GM10266 (cell line): ENCODE data around the gene ZNF485.
"Not testable (repeated sequence)": the region's sequence is repeated elsewhere in the genome, so short reads cannot be mapped to it uniquely, and the experiment has no call there.

ENCODE experiments used
- DNase-seq: peaks from one replicate; pipeline ENCODE4 v3.0.0; 2012; ENCODE audit errors: extremely low spot score
- CTCF ChIP-seq: IDR thresholded peaks from 2 replicates; pipeline ENCODE4 v1.5.1; 2012; ENCODE audit warnings: mild to moderate bottlenecking, low read depth; ENCODE audit not compliant: control insufficient read depth, insufficient read depth; ENCODE audit errors: missing control alignments

The ZNF485 gene

DNA sequence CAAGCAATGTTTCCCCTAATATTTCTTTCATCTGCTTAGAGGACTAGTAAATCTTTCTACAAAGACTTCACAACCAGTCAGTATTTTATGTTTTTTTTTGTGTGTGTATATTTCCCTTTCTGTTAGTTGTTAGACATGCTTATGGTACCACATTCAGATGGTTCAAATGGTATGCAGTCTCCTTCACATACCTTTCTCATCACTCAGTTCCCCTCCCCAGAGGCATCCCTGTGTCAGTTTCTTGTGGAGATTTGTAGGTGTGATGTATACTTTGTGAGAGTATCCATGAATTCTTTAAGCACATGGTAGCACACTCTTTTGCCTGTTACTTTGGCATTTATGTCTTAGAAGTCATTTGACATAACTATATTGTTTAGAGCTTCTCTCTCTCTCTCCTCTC lies 4.4 kb downstream of the ZNF485 start:
- no peak for TF ChIP-seq CTCF
- no peak for DNase-seq

DNA sequence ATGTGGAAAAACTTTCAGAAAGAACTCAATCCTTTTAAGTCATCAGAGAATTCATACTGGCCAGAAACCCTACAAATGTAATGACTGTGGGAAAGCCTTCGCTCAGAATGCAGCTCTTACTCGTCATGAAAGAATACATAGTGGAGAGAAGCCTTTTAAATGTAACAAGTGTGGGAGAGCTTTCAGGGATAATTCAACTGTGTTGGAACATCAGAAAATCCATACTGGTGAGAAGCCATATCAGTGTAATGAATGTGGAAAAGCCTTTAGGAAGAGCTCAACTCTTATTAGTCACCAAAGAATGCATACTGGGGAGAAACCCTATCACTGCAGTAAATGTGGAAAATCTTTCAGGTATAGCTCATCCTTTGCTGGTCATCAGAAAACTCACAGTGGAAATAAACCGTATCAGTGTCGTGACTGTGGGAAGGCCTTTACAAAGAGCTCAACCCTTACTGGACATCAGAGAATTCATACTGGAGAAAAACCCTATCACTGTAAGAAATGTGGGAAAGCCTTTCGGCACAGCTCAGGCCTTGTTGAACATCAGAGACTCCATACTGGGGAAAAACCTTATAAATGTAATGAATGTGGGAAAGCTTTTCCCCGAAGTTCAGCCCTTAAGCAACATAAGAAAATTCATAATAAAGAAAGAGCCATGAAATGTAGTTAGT lies 10.6 kb downstream of the ZNF485 start:
- no peak for TF ChIP-seq CTCF
- DNase-seq: no peak

DNA sequence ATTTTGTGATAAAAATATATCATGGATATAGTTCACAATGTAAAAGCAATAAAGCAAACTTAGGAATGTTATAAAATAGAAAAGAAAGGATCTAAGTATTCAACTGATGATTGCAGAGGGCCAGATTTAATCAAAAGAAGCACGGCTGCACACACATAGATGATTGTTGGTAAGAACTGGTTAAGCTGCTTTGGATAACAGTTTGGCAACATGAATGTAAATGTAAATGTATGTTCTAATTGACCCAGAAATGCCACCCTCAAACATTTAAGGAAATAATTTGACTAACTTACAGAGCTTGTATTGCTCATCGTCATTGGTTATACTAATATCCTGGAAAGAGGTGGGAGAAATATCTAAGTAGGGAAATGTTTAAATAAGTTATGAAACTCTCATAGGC lies 13.1 kb downstream of the ZNF485 start:
- no peak for DNase-seq
- TF ChIP-seq CTCF: no peak

GRCh38 chr10:43622038-43622437 lies 15.8 kb downstream of the ZNF485 start:
- TF ChIP-seq CTCF: no peak

DNA sequence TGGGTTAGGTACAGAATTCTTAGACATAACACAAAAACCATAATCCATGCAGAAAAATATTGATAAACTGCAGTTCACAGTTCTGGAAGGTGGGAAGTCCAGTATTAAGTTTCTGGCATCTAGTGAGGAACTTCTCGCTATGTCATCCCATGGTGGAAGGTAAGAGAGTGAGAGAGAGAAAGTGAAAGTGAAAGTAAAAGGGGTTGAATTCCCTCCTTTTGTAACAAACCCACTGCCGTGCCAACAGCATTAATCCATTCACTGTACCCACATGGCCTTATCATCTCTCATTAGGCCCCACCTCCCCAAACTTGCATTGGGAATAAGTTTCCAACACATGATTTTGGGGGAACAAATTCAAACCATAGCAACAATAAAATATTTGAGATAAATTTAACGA lies 17.1 kb downstream of the ZNF485 start:
- no peak for TF ChIP-seq CTCF
- DNase-seq: no peak

More at GRCh38 chr10:43622038-43622437, 15.8 kb downstream of the ZNF485 start:
- DNase-seq: no peak

DNA sequence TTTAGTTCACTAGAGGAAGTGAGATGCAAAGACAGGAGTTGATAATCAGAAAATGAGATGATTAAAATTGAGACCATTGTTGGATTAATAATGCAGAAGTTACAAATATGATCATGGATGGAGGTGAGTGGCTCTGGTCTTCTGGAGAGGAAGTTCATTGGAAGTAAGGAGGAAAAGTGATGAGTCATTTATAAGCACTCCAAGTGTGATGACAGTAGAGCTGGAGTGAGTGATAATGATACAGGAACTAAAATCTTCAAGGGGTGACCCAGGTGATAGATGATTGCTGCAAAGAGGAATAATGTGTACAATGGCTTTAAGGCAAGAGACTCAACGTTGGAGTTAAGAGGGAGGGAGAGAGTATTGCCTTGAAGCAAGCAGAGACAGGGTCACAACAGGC lies 21.7 kb downstream of the ZNF485 start:
- no peak for TF ChIP-seq CTCF
- no peak for DNase-seq

DNA sequence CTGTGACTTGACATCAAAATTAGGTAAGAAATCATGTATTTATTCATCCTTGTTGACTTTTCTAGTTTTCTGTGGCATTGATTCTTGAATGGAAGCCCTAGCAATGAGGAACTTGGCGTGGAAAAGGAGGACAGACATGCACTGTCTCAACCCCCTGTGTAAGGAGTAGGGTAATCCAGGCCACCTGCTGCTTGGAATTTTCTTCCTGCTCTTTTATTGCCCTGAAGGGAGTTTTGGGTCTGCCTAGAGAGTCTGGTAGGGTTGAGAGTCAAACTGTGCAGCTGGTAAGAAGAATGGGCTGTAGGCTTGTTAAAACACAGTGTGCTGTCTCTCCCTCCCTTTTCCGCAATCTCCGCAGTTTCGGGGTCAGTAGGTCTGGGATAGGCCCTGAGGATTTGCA lies 22.7 kb downstream of the ZNF485 start:
- DNase-seq: no peak
- TF ChIP-seq CTCF: no peak

- DNase-seq: not testable (repeated sequence)
These were observed 29.6 kb downstream of the ZNF485 start for GRCh38 chr10:43635816-43636215.
